Heart right ventricle (tissue), 16 donors: ENCODE data around the gene CSTF1. TPM values are rescaled to one million over a fixed set of nuclear protein-coding genes. Genes with fewer than 3 reads are reported as not detected.
A peak's percentile ranks its signal among the peaks of the same experiment; 100 is the strongest.

ENCODE experiments used
- ATAC-seq, 8 donors: fragments of 200-7000 bp; cut with Tn5 transposase; one replicate each; pipeline ENCODE4 v1.9.1; 2020; ENCODE audit warnings: mild to moderate bottlenecking in 8 of 8, moderate library complexity in 8 of 8, moderate number of reproducible peaks in 1 of 8
- DNase-seq, 2 donors: peaks; one replicate each; pipeline ENCODE4 v3.0.0-alpha.2; 2020
- H3K27ac ChIP-seq, 10 donors: fragments of 200-600 bp; sonication (generic) in 2 of 10; one replicate each; pipeline versions ENCODE4 v1.5.0 to v1.8.0; 2020 to 2022; ENCODE audit warnings: mild to moderate bottlenecking in 3 of 10
- H3K27me3 ChIP-seq, 7 donors: fragments of 200-600 bp; one replicate each; pipeline ENCODE4 v1.8.0; 2021 to 2022; ENCODE audit warnings: mild to moderate bottlenecking in 2 of 7
- H3K36me3 ChIP-seq, 9 donors: fragments of 200-600 bp; sonication (generic) in 1 of 9; one replicate each; pipeline versions ENCODE4 v1.5.0 to v1.8.0; 2020 to 2022; ENCODE audit warnings: mild to moderate bottlenecking in 2 of 9
- H3K4me1 ChIP-seq, 9 donors: fragments of 200-600 bp; sonication (generic) in 1 of 9; one replicate each; pipeline versions ENCODE4 v1.5.0 to v1.8.0; 2020 to 2022; ENCODE audit warnings: mild to moderate bottlenecking in 4 of 9
- H3K4me3 ChIP-seq, 10 donors: fragments of 200-600 bp; sonication (generic) in 2 of 10; one replicate each; pipeline versions ENCODE4 v1.5.0 to v1.8.0; 2020 to 2022; ENCODE audit warnings: mild to moderate bottlenecking in 7 of 10, moderate library complexity in 2 of 10
- H3K9me3 ChIP-seq, 11 donors: fragments of 200-600 bp in 10 of 11; sonication (generic) in 2 of 11; one replicate each; pipeline versions ENCODE4 v1.5.0 to v1.8.0; 2013 to 2022; ENCODE audit warnings: mild to moderate bottlenecking in 2 of 11, control low read depth in 1 of 11, moderate library complexity in 1 of 11
- WGBS, 2 donors: extraction: QIAGEN DNeasy Blood & Tissue Kit; methylation state at CpG; one replicate each; pipeline ENCODE4 v1.1.7; 2013; ENCODE audit warnings: inconsistent platforms in 1 of 2; 5-methylcytosine and 5-hydroxymethylcytosine counted together
- intact Hi-C, 10 donors: fragments of 100-400 bp; cut with DNase I; formaldehyde crosslinking; loops; one replicate each; pipeline versions ENCODE4 v1.11.1 to v1.14.2; 2022
- polyA plus RNA-seq, 2 donors: library from polyadenylated mRNA; stranded (reverse); fragments of 200-250 nt; gene quantifications; one replicate each; pipeline ENCODE4 v1.2.3, GENCODE V29; 2013
- total RNA-seq, 10 donors: library from RNA; stranded (reverse); fragmentation: NEBNext Ultra II Directional in 3 of 10; extraction: Animal tissue kit (Norgen Biotek cat#: 25700) in 3 of 10; gene quantifications; one replicate each; pipeline versions ENCODE4 v1.2.1 to v1.2.4, GENCODE V29; 2021 to 2023
- TF ChIP-seq, protein P1 (sequence below), 9 donors: fragments of 200-600 bp; sonication (generic) in 2 of 9; IDR thresholded peaks; one replicate each; pipeline versions ENCODE4 v1.5.0 to v1.8.0; 2021 to 2022; ENCODE audit warnings: antibody characterized with exemption in 9 of 9, mild to moderate bottlenecking in 5 of 9, moderate library complexity in 1 of 9
- donor health status: Arrhythmogenic right ventricular cardiomyopathy.
- donor health status: ischemic (EF 13 %, LVEDD 7.1; RV severe dilation, severe dysfunction).
- donor health status: healthy with polysubstance abuse.
- donor health status: DM: no; HTN: yes; CAD: no.
- donor health status: DM: no; HTN: no; CAD: no.
- donor health status: ischemic (EF 25% LVEDD 6.9; RV normal size, moderate dysfunction).
- donor health status: ischemic (EF 25% LVEDD 5.7; RV mildly dilated, moderate dysfunction).
- donor health status: healthy.
- donor health status: DM: yes; HTN: yes; CAD: no.
- donor health status: Ischemic cardiomyopathy.
- donor health status: ischemic (EF 35%, LVEDD 5.7; RV mildly dilated, moderate dysfunction).
- donor health status: nonischemic (EF 11% LVEDD 7.7; RV severe dilation, severe dysfunction).
- donor health status: DM: yes; HTN: yes; CAD: no.
- donor health status: PGD.
- donor health status: ischemic (EF 29% LVEDD 5.4; RV normal size, mild dysfunction).
- donor health status: nonischemic (EF 23%, LVEDD 6.1; RV moderate dilation, normal function).

Gene CSTF1
- total and polyA plus RNA-seq, 12 donors, result 3.7 to 23.7 (median 20.7) TPM

- TF ChIP-seq, protein P1, sequence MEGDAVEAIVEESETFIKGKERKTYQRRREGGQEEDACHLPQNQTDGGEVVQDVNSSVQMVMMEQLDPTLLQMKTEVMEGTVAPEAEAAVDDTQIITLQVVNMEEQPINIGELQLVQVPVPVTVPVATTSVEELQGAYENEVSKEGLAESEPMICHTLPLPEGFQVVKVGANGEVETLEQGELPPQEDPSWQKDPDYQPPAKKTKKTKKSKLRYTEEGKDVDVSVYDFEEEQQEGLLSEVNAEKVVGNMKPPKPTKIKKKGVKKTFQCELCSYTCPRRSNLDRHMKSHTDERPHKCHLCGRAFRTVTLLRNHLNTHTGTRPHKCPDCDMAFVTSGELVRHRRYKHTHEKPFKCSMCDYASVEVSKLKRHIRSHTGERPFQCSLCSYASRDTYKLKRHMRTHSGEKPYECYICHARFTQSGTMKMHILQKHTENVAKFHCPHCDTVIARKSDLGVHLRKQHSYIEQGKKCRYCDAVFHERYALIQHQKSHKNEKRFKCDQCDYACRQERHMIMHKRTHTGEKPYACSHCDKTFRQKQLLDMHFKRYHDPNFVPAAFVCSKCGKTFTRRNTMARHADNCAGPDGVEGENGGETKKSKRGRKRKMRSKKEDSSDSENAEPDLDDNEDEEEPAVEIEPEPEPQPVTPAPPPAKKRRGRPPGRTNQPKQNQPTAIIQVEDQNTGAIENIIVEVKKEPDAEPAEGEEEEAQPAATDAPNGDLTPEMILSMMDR (IDR thresholded peaks at IDR 0.05), result no peak
- Histone ChIP-seq H3K27me3 (no peaks in the 10 kb centered on the region), H3K36me3 (peaks cover 0 to 18% (median 0%) of the 10 kb centered on the region in 9 donors), H3K4me1 (peaks cover under 1 to 66% (median 49%) of the 10 kb centered on the region in 9 donors), H3K9me3 (no peaks in the 10 kb centered on the region), H3K4me3 (peak overlapping the region in 8 of 10 donors; percentile 2 to 60 (median 28)), H3K27ac (peak overlapping the region; percentile 6 to 92 (median 70))
- intact Hi-C loops, result loop anchor here in 2 of 10 donors (5.0 to 10.0 kb wide), 2 partner anchors 52 to 55 kb away; partner anchors contain the start of gene RTF2 (in 2 of the 2)
- ATAC-seq (no peak), DNase-seq (no peak)
- WGBS, 2 donors, result 83% methylated on average over 7 of the region's 7 CpGs
Observed at GRCh38 chr20:56412473-56412790, 20.0 kb downstream of the CSTF1 start.

DNA sequence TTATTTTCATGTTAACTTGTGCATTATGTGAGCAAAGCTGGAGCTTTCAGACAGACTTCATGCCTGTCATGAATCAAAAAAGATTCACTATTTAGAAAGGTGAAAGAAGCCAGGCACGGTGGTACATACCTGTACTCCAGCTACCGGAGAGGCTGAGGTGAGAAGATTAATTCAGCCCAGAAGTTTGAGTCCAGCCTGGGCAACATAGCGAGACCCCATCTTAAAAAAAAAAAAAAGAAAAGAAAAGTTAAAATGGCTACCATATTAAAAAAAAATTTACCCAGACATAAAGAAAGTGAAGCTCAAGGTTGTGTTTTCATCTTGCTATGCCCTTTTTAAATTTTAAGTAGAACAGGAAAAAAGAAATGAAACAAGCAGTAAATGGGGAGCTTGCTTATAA lies 20.5 kb downstream of the CSTF1 start:
- peaks cover 0 to 13% (median 0%) of the 10 kb centered on the region in 9 donors for H3K36me3 ChIP-seq
- intact Hi-C loops, result loop anchor here in 2 of 10 donors (5.0 to 10.0 kb wide), 2 partner anchors 52 to 54 kb away; partner anchors contain the start of gene RTF2 (in 2 of the 2)
- peak overlapping the region in 6 of 10 donors; percentile 13 to 60 (median 30) for H3K4me3 ChIP-seq
- H3K27ac ChIP-seq, result peak overlapping the region in 7 of 10 donors; percentile 39 to 92 (median 72)
- 95 to 97% methylated on average over 3 of the region's 3 CpGs for WGBS, 2 donors
- TF ChIP-seq, protein P1 (IDR thresholded peaks at IDR 0.05), result no peak
- ATAC-seq (no peak), DNase-seq (no peak)
- H3K9me3 ChIP-seq, result no peaks in the 10 kb centered on the region
- H3K27me3 ChIP-seq, result no peaks in the 10 kb centered on the region
- peaks cover 0 to 72% (median 45%) of the 10 kb centered on the region in 9 donors for H3K4me1 ChIP-seq

- H3K9me3 ChIP-seq, result no peaks in the 10 kb centered on the region
- no peaks in the 10 kb centered on the region for H3K27me3 ChIP-seq
- no peak for ATAC-seq
- H3K4me3 ChIP-seq, result peak overlapping the region in 1 of 10 donors; percentile 60
- TF ChIP-seq, protein P1 (IDR thresholded peaks at IDR 0.05), result no peak
- intact Hi-C loops, result loop anchor here in 2 of 10 donors (5.0 to 10.0 kb wide), 2 partner anchors 50 to 52 kb away; partner anchors contain the start of gene RTF2 (in 2 of the 2)
- H3K4me1 ChIP-seq, result peaks cover 0 to 76% (median 38%) of the 10 kb centered on the region in 9 donors
- WGBS, 2 donors, result 80 to 81% methylated on average over 12 of the region's 12 CpGs
- H3K27ac ChIP-seq, result peak overlapping the region in 1 of 10 donors; percentile 92
- no peak for DNase-seq
- H3K36me3 ChIP-seq, result no peaks in the 10 kb centered on the region
Observed at GRCh38 chr20:56414842-56415765, 22.7 kb downstream of the CSTF1 start.

- H3K36me3 ChIP-seq, result no peaks in the 10 kb centered on the region
- no peak overlapping the region for H3K4me3 ChIP-seq
- H3K27me3 ChIP-seq, result no peaks in the 10 kb centered on the region
- H3K4me1 ChIP-seq, result peaks cover 0 to 79% (median 16%) of the 10 kb centered on the region in 9 donors
- ATAC-seq (no peak), DNase-seq (no peak)
- H3K27ac ChIP-seq, result peak overlapping the region in 4 of 10 donors; percentile 33 to 88 (median 85)
- TF ChIP-seq, protein P1 (IDR thresholded peaks at IDR 0.05), result no peak
- H3K9me3 ChIP-seq, result no peaks in the 10 kb centered on the region
- intact Hi-C loops, result loop anchor here in 1 of 10 donors (10.0 kb wide), 1 partner anchor 47 kb away; the partner anchor contains the start of gene RTF2
- 89 to 91% methylated on average over 7 of the region's 7 CpGs for WGBS, 2 donors
Observed at GRCh38 chr20:56417402-56417801, 25.0 kb downstream of the CSTF1 start.
